Breast epithelium (tissue), 4 donors: Measurements from ENCODE around the gene KLHL29. TPM values are rescaled to one million over a fixed set of nuclear protein-coding genes. Genes with fewer than 3 reads are reported as not detected.

Source experiments
- DNase-seq, 2 donors: peaks; one replicate each; pipeline ENCODE4 v3.0.0-alpha.2; 2019; ENCODE audit warnings: low spot score in 2 of 2
- H3K27ac ChIP-seq, 2 donors: fragments of 200-600 bp; sonication (generic) in 1 of 2; one replicate each; pipeline ENCODE4 v1.5.1; 2016 to 2019; ENCODE audit warnings: mild to moderate bottlenecking in 1 of 2
- H3K27me3 ChIP-seq, 2 donors: fragments of 200-600 bp; sonication (generic) in 1 of 2; one replicate each; pipeline versions ENCODE4 v1.5.1 to v1.6.0; 2017 to 2019; ENCODE audit warnings: control low read depth in 1 of 2, mild to moderate bottlenecking in 1 of 2
- H3K36me3 ChIP-seq: fragments of 200-600 bp; one replicate; pipeline ENCODE4 v1.5.1; 2019
- H3K4me1 ChIP-seq, 2 donors: fragments of 200-600 bp; sonication (generic); one replicate each; pipeline ENCODE4 v1.5.1; 2016 to 2019; ENCODE audit warnings: control low read depth in 1 of 2
- H3K4me3 ChIP-seq, 3 donors: fragments of 200-600 bp; sonication (generic); 1 replicate in 2 of 3; 2 replicates in 1 of 3; pipeline ENCODE4 v1.5.1; 2016 to 2019; ENCODE audit warnings: mild to moderate bottlenecking in 3 of 3, moderate library complexity in 2 of 3
- H3K9me3 ChIP-seq, 2 donors: fragments of 200-600 bp; sonication (generic) in 1 of 2; one replicate each; pipeline ENCODE4 v1.5.1; 2016 to 2019; ENCODE audit warnings: control low read depth in 1 of 2
- POLR2A ChIP-seq: fragments of 450-650 bp; IDR thresholded peaks from one replicate; pipeline ENCODE4 v1.6.1; 2016; ENCODE audit warnings: antibody characterized with exemption, mild to moderate bottlenecking, moderate library complexity
- POLR2AphosphoS5 ChIP-seq, 3 donors: sonication (generic); formaldehyde crosslinking; IDR thresholded peaks; one replicate each; pipeline ENCODE4 v1.6.1; 2017; ENCODE audit warnings: antibody characterized with exemption in 3 of 3
- intact Hi-C: fragments of 100-400 bp; cut with DNase I; formaldehyde crosslinking; loops from one replicate; pipeline ENCODE4 v1.15.1; 2023; ENCODE audit warnings: low total_unique reads
- total RNA-seq, 3 donors: library from RNA; depleted of rRNA; stranded (reverse); fragments of >200 nt; gene quantifications; one replicate each; pipeline ENCODE4 v1.1.0, GENCODE V29; 2016
- TF ChIP-seq, protein P1 (sequence below), 3 donors: fragments of 450-650 bp; IDR thresholded peaks; one replicate each; pipeline ENCODE4 v1.5.1; 2016 to 2017; ENCODE audit warnings: antibody characterized with exemption in 3 of 3, mild to moderate bottlenecking in 3 of 3, moderate library complexity in 3 of 3

The KLHL29 gene
- total RNA-seq, 3 donors from 2014 or later: 4.5 to 20.9 (median 14.7) TPM

DNA sequence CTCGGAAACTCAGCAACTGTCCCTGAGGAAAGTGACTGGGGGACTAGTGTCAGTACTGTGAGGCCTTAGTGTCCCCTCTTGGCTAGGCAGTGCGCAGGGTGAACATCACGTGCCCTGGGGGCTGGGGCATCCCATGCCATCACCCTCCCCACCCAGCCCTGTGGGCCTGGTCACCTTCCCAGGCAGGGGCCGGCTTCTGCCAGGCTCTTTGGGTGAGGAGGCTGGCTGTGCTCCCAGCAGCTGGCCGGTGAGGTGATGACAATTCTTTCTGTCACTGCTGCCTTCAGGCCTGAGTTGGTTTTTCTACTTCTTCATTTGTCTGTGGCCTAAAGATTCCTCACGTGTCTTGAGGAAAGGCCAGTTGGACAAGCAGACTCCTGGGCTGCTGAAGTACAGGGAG lies 180.8 kb downstream of the KLHL29 start:
- H3K36me3 ChIP-seq: no peaks in the 10 kb centered on the region
- no peaks in the 10 kb centered on the region for H3K27me3 ChIP-seq
- H3K4me3 ChIP-seq: no peak overlapping the region
- no peak for TF ChIP-seq POLR2A
- no peak for TF ChIP-seq POLR2AphosphoS5 (IDR thresholded peaks at IDR 0.05)
- TF ChIP-seq, protein P1, sequence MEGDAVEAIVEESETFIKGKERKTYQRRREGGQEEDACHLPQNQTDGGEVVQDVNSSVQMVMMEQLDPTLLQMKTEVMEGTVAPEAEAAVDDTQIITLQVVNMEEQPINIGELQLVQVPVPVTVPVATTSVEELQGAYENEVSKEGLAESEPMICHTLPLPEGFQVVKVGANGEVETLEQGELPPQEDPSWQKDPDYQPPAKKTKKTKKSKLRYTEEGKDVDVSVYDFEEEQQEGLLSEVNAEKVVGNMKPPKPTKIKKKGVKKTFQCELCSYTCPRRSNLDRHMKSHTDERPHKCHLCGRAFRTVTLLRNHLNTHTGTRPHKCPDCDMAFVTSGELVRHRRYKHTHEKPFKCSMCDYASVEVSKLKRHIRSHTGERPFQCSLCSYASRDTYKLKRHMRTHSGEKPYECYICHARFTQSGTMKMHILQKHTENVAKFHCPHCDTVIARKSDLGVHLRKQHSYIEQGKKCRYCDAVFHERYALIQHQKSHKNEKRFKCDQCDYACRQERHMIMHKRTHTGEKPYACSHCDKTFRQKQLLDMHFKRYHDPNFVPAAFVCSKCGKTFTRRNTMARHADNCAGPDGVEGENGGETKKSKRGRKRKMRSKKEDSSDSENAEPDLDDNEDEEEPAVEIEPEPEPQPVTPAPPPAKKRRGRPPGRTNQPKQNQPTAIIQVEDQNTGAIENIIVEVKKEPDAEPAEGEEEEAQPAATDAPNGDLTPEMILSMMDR (IDR thresholded peaks at IDR 0.05): no peak
- peaks cover 4 to 27% of the 10 kb centered on the region in 2 donors for H3K4me1 ChIP-seq
- no peaks in the 10 kb centered on the region for H3K9me3 ChIP-seq
- intact Hi-C loops: no loop called here
- H3K27ac ChIP-seq: peak overlapping the region; percentile 90 to 92
- DNase-seq: peak in 1 of 2 donors; percentile 72

DNA sequence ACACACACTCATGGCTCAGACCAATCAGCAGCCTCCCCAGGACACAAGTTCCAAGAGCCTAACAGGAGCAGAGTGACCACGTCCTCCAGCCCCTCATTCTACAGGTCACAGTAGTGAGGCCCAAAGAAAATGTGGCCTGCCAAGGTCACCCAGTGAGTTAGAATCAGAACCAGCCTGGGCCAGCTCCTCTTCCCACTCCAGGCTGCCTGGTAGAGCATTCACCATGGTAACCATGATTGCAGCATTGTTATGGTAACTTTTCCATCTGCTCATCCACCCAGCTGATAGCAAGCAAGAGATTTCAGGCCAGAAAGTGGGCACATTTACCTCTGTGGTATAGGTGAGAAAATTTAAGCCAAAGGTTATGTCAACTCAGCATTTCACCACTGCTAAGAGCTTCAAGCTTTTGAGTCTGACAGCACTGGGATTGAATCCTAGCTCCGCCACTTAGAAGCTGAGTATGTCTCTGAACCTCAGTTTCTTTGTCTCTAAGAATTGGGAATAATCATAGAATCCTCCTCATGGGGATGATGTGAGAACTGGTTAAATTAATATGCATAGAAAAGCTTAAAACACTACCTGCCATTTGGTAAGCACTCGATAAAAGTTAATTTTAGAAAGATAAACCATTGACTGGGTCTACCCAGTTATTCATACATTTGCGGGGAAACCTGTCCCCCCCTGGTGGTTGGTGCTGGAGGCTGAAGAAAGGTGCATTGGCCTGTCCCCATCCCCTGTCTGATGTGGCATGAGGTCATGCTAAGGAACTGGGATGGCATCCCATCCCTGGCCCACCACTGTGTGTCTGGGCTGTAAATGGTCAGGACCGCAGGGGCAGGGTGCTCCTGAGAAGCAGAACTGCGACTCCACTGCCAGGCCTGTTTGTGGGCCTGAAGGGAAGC lies 181.5 kb downstream of the KLHL29 start:
- Histone ChIP-seq H3K4me1 (peaks cover 4 to 27% of the 10 kb centered on the region in 2 donors), H3K27me3 (no peaks in the 10 kb centered on the region), H3K36me3 (no peaks in the 10 kb centered on the region), H3K4me3 (no peak overlapping the region), H3K9me3 (no peaks in the 10 kb centered on the region), H3K27ac (peak overlapping the region; percentile 90 to 92)
- intact Hi-C loops: no loop called here
- TF ChIP-seq, protein P1 (IDR thresholded peaks at IDR 0.05): no peak
- TF ChIP-seq POLR2AphosphoS5 (IDR thresholded peaks at IDR 0.05) (no peak), POLR2A (no peak)
- no peak for DNase-seq

DNA sequence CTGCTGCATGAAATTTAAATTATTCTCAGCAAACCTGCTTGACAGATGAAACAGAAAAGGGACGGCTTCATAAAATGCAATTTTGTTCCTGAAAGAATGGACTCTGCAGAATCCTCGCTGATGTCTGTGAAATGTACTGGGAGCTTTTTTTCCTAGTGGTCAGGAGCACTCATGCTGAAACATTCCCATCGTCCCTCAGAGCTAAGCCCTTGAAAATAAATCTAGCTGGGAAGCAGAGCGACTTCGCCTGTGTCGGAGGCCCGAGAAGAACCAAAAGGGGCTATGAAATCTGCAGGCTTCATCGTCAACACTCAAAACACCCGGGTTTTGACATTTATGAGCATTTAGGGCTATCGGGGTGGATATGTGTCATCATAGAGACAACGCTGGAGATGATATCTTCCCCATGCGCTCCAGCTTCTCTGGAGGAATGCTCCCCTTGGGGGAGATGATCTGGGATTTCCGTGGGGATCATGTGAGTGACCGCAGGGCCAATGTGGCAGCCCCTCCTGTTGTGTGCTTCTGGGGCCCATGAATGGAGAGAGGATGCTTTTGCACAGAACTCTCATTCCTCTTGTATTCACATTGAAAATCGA lies 182.3 kb downstream of the KLHL29 start:
- H3K4me3 ChIP-seq: no peak overlapping the region
- no peak for TF ChIP-seq POLR2AphosphoS5 (IDR thresholded peaks at IDR 0.05)
- TF ChIP-seq, protein P1 (IDR thresholded peaks at IDR 0.05): no peak
- H3K36me3 ChIP-seq: no peaks in the 10 kb centered on the region
- H3K27me3 ChIP-seq: no peaks in the 10 kb centered on the region
- no peak for DNase-seq
- no peaks in the 10 kb centered on the region for H3K9me3 ChIP-seq
- H3K27ac ChIP-seq: peak overlapping the region in 1 of 2 donors; percentile 92
- intact Hi-C loops: no loop called here
- H3K4me1 ChIP-seq: peaks cover 4 to 21% of the 10 kb centered on the region in 2 donors

DNA sequence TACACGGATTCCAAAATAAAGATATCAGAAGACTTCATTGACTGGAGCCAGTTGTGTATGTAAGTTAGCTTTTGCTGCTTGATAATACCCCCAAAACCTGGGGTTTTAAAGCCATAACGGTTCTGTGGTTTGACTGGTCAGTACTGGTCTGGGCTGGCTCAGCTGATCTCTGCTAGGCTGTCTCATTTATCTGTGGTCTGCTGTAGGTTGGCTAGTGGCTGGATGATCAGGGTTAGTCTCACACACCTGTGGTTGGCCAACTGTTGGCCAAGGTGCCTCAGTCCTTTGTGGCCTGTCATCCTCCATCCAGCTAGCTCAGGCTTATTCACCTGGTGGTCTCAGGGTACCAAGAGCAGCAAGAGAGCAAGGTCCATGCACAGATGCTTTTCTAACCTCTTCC lies 183.2 kb downstream of the KLHL29 start:
- Histone ChIP-seq H3K4me1 (peaks cover 4 to 12% of the 10 kb centered on the region in 2 donors), H3K27ac (peak overlapping the region in 1 of 2 donors; percentile 13)

More for the DNA sequence above, 183.2 kb downstream of the KLHL29 start:
- no peak for DNase-seq
- no peaks in the 10 kb centered on the region for H3K9me3 ChIP-seq
- intact Hi-C loops: no loop called here
- no peaks in the 10 kb centered on the region for H3K27me3 ChIP-seq
- TF ChIP-seq POLR2AphosphoS5 (IDR thresholded peaks at IDR 0.05) (no peak), POLR2A (no peak)
- TF ChIP-seq, protein P1 (IDR thresholded peaks at IDR 0.05): no peak
- H3K4me3 ChIP-seq: no peak overlapping the region
- H3K36me3 ChIP-seq: no peaks in the 10 kb centered on the region
